Neural progenitor cell (in vitro differentiated cells): ENCODE data around the gene ADM.

Experiments
- EZH2 ChIP-seq: fragments of 200-600 bp; sonication (generic); IDR thresholded peaks from 2 replicates; pipeline ENCODE4 v1.6.1; 2017; ENCODE audit warnings: antibody characterized with exemption, mild to moderate bottlenecking, moderate library complexity
- EZH2phosphoT487 ChIP-seq: fragments of 200-600 bp; sonication (generic); IDR thresholded peaks from 2 replicates; pipeline ENCODE4 v1.6.1; 2017; ENCODE audit warnings: antibody characterized with exemption
- TF ChIP-seq, protein P1 (sequence below): fragments of 200-600 bp; sonication (generic); IDR thresholded peaks from 2 replicates; pipeline ENCODE4 v1.5.1; 2017; ENCODE audit warnings: antibody characterized with exemption, mild to moderate bottlenecking

DNA sequence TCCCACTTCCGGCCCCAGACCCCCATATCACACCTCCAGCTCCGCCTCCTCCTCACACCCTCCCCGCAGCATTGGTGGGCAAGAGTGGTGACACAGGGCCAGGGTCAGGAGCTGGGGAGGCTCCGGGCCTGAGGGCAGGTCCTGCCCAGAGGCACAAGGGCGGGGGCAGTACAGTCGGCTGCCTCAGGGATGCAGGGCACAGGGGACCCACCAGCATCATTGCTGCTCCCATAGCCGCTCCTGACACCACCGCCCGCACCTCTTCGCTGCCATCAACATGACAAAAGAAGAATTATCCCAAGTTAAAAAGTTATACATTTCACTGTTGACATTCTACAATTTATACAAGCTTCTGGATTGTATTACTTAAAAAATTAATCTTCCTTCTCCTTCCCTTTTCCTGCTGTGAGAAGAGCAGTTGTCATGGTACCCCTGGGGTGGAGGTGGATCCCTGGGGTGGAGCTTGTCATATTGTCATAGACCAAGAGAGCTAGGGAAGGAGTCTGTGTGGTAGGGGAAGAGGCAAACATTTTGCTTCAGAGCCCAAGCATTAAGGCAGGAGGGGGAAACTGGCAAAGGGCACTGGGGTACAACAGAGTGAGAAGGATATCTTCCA, 15.0 kb upstream of the ADM start:
- TF ChIP-seq, protein P1, sequence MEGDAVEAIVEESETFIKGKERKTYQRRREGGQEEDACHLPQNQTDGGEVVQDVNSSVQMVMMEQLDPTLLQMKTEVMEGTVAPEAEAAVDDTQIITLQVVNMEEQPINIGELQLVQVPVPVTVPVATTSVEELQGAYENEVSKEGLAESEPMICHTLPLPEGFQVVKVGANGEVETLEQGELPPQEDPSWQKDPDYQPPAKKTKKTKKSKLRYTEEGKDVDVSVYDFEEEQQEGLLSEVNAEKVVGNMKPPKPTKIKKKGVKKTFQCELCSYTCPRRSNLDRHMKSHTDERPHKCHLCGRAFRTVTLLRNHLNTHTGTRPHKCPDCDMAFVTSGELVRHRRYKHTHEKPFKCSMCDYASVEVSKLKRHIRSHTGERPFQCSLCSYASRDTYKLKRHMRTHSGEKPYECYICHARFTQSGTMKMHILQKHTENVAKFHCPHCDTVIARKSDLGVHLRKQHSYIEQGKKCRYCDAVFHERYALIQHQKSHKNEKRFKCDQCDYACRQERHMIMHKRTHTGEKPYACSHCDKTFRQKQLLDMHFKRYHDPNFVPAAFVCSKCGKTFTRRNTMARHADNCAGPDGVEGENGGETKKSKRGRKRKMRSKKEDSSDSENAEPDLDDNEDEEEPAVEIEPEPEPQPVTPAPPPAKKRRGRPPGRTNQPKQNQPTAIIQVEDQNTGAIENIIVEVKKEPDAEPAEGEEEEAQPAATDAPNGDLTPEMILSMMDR = no peak
- no peak for TF ChIP-seq EZH2phosphoT487
- no peak for TF ChIP-seq EZH2
